Left cardiac atrium (tissue), 4 donors: ENCODE measurements around the gene ATP8B3. TPM values are rescaled to one million over a fixed set of nuclear protein-coding genes. Genes with fewer than 3 reads are reported as not detected.
A peak's percentile ranks its signal among the peaks of the same experiment; 100 is the strongest.

Source experiments
- ATAC-seq, 2 donors: fragments of 200-7000 bp; cut with Tn5 transposase; one replicate each; pipeline ENCODE4 v1.9.1; 2020; ENCODE audit warnings: mild to moderate bottlenecking in 2 of 2, moderate library complexity in 2 of 2
- DNase-seq: peaks from one replicate; pipeline ENCODE4 v3.0.0-alpha.2; 2020
- intact Hi-C, 2 donors: fragments of 100-400 bp; cut with DNase I; formaldehyde crosslinking; loops; one replicate each; pipeline versions ENCODE4 v1.14.1 to v1.15.1; 2022 to 2023
- total RNA-seq, 2 donors: library from RNA; stranded (reverse); fragmentation: NEBNext Ultra II Directional; extraction: Animal tissue kit (Norgen Biotek cat#: 25700); gene quantifications; one replicate each; pipeline ENCODE4 v1.2.1, GENCODE V29; 2021
- donor health status: DM: no; HTN: yes; CAD: no.
- donor health status: DM: no; HTN: yes; CAD: no; lungs with severe emphysema.
- donor health status: DM: yes; HTN: yes; CAD: no.
- donor health status: Dilated cardiomyopathy.

Gene ATP8B3
- total RNA-seq, 2 donors from 2014 or later, result 0.52 to 1.6 TPM

DNA sequence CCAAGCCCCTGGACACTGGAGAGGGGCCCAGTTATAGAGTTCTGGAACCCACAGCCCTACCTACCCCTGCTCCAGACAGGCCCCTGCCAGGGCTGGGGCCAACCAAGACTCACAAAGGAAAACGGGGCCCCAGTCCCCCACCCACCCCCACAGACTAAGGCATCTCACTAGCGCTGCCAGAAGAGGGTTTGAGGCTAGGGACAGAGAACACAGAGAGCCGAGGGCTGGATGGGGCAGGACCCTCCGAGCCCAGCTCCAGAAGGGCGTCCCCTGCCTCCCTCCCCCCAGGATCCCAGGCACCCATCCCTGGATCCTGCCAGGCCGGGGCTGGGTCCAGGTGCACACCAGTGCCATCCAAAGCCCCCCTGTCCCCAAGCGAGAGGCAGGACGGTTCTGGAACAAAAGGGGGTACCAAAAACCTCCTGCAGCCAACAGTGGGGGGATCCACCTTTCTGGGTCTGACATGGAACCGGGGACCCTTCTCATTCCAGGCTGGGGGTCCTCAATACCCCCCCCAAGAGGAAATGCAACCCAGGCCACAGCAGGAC is 40.6 kb upstream of the ATP8B3 start:
- DNase-seq (no peak), ATAC-seq (no peak)
- intact Hi-C loops, result no loop called here

DNA sequence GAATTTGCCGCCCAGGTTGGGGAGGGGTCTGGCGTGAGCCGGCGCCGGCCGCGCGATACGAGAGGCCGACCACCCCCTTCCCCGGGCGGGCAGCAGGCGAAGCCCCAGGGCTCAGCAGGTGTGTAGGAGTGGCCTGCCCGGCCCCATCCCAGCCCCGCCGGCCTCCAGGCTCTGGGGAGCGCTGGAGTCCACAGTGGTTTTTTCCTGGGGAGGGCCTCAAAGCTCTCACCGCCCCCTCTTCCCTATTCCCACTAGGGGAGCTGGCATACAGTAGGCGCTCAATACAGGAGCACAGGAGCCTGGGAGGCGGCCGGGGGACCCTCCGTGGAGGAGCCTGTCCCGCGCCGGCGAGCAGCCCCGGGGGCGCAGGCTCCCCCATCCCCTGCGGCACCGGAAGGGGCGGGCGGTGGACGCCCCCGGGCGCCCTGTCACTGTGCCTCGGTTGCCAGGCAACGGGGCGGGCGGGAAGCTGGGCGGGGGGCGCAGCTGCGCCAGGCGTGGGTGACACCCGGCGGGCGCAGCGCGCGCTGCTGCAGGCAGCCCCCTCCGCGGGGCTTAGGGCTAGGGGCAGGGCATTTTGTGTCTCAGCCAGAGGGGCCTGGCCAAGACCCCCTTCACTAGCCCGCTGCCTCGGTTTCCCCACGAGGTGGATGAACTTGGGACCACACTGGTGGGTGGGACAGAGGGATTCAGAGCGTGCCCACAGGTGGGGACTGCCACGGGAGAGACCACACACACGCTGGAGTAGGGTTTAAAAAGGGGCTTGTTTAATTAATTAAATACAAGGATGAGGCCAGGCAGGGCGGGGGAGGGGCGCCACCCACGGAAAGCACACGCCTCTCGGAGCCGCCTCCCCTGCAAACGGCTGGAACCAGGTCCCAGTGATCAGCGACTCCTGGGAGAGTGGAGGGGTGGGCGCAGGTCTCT is 39.8 kb upstream of the ATP8B3 start:
- intact Hi-C loops, result no loop called here
- ATAC-seq (no peak), DNase-seq (no peak)

DNA sequence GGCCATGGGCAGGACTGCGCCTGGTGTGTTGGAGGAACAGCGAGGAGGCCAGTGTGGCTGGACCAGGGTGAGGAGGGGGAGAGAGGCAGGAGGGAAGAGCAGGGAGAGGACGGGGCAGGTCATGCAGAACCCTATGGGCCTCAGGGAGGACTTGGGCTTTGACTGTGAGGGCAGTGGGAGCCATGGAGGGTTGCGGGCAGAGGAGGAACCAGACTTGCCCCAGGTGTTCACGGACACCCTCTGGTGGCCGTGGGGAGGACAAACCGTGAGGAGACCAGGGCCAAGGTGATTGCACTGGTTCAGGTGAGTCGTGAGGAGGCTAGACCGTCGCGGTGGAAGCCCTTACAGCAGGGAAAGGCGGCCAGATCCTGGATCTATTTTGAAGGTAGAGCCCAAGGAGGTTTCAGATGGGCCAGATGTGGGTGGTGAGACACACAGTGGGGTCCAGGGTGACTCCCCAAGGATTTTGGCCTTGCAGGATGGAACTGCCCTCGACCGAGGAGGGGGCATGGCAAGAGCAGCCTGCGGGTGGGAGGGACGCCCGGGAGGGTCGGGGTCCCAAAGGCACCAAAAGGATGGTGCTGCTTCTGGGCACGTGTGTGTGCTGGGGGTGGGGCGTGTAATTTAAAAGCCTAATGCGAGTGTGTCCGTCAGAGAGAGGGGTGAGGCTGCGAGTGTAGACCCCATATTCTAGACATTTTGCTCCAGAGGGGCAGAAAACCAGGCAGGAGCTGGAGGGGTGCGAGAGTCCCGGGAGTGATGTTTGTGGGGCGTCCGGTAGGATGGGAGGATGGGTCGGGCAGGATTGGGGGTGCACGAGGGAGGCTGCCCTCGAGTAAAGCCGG is 39.0 kb upstream of the ATP8B3 start:
- intact Hi-C loops, result no loop called here
- no peak for DNase-seq
- no peak for ATAC-seq

DNA sequence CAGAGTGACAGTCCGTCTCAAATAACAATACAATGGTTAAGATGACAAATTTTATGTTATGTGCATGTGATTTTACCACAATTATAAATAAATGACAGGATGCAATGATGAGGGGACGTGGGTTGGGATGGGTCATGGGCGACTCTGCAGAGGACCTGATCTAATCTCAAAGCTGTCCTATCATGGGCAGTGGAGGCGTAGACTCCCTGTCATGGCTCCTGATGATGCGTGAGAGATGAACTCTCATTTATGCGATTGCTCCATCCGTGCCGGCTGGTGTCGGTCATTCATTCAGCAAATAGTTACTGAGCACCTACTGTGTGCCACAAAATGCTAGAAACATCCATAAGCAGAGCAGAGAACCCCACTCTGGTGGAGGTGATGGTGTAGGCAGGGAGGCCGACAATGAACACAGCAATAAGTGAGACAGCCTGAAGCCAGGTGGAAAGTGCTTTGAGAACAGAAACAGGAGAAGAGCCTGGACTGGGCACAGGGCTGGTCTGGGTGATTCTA is 37.9 kb upstream of the ATP8B3 start:
- intact Hi-C loops, result no loop called here
- DNase-seq (no peak), ATAC-seq (no peak)

DNA sequence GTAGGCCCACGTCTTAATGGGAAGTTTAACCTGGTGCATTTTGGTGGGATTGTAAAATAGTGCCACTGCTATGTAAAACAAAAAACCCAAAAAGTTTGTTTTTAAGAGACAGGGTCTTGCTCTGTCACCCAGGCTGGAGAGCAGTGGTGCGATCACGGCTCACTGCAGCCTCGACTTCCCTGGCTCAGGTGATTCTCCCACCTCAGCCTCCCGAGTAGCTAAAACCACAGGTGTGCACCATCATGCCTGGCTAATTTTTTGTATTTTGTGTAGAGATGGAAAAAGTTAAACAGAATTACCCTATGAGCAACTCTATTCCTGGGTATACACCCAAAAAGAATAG is 37.0 kb upstream of the ATP8B3 start:
- no peak for ATAC-seq
- DNase-seq, result no peak
- intact Hi-C loops, result no loop called here

DNA sequence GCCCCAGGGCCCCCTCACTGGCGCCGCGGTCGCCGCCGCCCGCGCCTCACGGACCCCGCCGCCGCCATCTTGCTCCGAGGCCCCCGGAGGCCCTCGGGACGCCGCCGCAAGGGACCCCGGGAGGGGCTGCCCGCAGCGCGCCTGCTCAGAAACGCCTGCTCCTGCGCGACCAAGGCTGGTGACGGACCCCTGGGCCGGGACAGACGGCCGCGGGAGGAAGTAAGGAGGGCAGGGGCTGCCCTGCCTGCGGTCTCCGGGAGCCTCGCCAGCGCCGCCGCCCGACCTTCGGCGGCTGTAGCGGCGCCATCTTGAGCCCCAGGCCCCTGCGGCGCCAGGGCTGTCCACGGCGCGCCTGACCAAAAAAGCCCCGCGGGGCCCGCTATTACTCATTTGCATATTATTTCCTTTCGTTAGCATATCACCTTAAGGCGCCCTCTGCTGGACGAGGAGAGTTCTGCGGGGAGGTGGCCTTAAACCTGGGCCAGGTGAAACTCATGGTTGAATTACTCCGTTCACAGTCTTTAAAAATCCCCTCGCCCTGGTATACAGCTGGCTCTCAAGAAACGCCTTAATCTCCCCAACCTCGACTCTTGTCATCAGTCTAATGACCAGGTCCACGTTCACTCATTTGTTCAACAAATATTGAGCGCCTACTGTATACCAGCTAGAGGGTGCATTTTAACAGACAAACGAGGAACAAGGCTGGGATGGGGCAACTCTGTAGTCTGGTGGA is 36.5 kb upstream of the ATP8B3 start, which contains the start of gene REXO1:
Gene REXO1 (minus strand): TSS at position 85 of the 733 bp plus-strand sequence. CDS start 125 bp downstream, outside the sequence.
- DNase-seq, result peak; percentile 94
- ATAC-seq, result peak; percentile 81 to 91
- intact Hi-C loops, result no loop called here

DNA sequence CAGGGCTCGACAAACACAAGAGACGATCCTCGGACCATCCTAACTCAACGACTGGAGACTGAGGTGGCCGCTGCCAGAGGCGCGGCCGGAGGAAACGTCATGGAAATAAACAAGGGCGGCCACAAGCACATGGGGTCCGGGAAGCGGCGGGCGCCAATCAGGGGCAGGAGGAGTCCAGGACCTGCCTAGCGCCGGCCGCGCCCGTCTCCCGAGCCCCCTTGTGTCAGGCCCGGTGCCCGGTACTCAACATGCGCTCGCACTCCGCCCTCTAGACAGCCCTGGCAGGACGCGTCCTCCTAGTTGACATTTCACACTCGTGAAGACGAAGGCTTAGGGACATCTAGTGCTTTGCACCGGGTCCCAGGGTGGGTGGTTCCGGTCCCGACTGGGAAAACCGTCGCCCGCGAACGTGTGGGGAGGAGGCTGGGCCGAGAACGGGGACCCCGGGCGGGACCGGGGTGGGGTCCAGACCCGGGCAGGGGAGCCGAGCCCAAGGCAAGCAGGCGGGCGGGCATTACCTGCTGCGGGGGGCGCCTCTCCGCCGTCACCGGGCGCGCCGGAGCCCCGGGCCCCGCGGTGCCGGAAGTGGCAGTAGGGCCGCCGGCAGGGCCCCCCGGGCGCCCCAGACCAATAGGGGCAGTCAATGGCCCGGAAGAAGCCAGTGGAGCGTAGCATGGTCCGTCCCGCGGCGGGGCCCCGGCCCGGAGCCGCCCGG is 35.8 kb upstream of the ATP8B3 start:
- intact Hi-C loops, result no loop called here
- peak in 1 of 2 donors; percentile 4 for ATAC-seq
- peak; percentile 69 for DNase-seq

GRCh38 chr19:1847348-1847683 is 35.2 kb upstream of the ATP8B3 start:
- no peak for ATAC-seq
- intact Hi-C loops, result no loop called here
- DNase-seq, result no peak

GRCh38 chr19:1846517-1847204 is 34.6 kb upstream of the ATP8B3 start:
- DNase-seq (no peak), ATAC-seq (no peak)
- intact Hi-C loops, result no loop called here

DNA sequence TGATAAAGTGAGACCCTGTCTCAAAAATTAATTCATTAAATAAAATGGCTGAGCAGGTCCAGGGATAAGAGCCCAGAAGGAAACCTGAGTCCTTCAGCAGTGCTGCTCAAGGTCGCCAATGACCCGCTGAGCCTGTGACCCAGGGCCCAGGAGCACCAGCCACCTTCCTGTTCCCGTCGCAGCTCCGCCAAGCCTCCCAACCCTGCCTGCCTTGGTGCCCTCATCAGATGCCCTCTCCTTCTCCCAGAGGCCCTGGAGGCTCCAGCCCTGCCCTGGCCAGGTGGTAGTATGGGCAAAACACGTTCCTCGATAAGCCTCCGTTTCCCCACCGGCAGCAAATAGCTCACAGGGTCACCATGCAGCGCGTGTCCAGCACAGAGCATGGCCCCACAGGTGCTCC is 33.6 kb upstream of the ATP8B3 start:
- no peak for ATAC-seq
- DNase-seq, result no peak
- intact Hi-C loops, result no loop called here

GRCh38 chr19:1845125-1845515 is 33.0 kb upstream of the ATP8B3 start:
- ATAC-seq, result no peak
- no peak for DNase-seq
- intact Hi-C loops, result no loop called here

GRCh38 chr19:1844513-1845124 is 32.5 kb upstream of the ATP8B3 start:
- no peak for DNase-seq
- ATAC-seq, result no peak
- intact Hi-C loops, result no loop called here

GRCh38 chr19:1843646-1844394 is 31.7 kb upstream of the ATP8B3 start:
- ATAC-seq (no peak), DNase-seq (no peak)
- intact Hi-C loops, result no loop called here

DNA sequence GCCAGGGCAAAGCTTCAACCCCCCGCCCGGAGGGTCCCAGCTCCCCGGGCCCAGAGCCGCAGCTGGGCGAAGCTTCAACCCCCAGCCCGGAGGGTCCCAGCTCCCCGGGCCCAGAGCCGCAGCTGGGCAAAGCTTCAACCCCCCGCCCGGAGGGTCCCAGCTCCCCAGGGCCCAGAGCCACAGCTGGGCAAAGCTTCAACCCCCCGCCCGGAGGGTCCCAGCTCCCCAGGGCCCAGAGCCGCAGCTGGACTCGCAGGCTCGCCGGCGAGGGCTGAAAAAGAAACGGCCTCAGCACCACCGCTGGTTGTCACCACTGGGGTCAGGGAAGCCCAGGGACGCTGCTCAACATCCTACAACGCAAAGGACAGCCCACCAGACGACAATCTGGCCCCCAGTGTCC is 31.0 kb upstream of the ATP8B3 start:
- ATAC-seq (no peak), DNase-seq (no peak)
- intact Hi-C loops, result no loop called here

- intact Hi-C loops, result no loop called here
- ATAC-seq (no peak), DNase-seq (no peak)
Observed at GRCh38 chr19:1841209-1841924, 29.3 kb upstream of the ATP8B3 start.

DNA sequence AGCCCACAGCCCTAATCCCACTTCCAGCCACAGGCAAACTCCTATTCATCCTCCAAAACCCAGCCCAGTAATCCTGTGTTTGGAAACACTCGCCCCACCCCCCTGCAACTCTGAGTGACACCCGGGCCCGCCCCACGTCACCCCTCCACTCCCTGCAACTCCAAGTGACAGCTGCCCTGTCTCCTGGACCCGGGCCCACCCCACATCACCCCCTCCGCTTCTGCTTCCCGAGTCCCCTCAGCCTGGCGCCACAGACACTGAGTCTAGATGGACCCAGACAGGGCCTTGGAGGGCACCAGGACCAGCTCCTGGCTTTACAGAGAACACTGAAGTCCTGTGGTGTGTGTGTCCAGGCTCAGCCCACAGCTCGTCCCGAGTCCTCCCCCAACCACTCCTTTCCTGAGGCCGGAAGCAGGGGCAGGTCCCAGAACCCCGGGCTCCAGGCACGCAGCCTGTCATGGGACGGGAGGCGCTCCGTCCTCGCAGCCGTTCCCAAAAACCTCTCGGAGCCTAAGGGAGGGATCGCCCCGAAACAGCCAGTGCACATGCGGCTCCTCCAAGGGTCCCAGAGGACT is 28.6 kb upstream of the ATP8B3 start:
- DNase-seq (peak; percentile 71), ATAC-seq (peak; percentile 43 to 45)
- intact Hi-C loops, result no loop called here
